Stimulated activated CD8-positive, alpha-beta memory T cell treated with anti-CD3 and anti-CD28 coated beads, Interleukin-4, amount 100 ng/mL, for 24 hours (primary cell): ENCODE measurements around the gene XKR8.

Experiments used
- DNase-seq: peaks from one replicate; pipeline ENCODE4 v3.0.0-alpha.2; 2020; ENCODE audit warnings: low read depth

The XKR8 gene

GRCh38 chr1:27955076-27955475, 4.7 kb upstream of the XKR8 start:
- DNase-seq = no peak

DNA sequence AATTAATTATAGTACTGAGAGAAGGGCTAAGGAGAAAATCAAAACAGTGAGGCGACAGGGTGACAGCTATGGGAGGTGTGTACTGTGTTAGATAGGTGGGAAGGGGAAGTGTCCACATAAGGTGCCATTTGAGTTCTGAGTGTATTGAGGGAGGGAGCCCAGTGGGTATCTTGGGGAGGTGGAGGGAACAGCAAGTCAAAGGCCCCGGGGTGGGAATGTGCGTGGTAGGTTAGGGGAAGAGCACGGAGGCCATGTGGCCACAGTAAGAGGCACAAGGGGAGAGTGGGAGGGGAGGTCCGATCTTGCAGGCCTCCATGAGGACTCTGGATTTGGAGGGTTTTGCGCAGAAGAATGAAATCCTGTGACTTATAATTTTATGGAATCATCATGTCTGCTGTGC, 3.0 kb upstream of the XKR8 start:
- DNase-seq = no peak

DNA sequence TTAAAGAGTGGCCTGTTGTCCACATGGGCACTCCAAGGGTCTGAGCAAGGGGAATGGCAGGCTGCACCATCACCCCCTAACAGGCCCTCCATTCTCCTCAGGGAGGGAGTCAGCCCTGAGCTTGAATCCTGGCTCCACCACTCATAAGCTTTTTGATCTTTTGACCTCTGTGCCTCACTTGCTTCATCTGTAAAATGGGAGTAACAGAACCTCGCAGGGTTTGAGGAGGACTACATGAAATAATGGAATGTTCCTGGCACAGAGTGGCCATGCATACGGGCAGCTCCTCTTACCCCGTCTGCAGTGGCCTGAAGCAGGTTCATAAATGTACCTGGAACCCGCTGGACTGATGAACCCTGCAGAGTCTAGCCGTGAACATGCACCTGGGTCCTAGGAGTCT, 2.1 kb upstream of the XKR8 start:
- DNase-seq = no peak

DNA sequence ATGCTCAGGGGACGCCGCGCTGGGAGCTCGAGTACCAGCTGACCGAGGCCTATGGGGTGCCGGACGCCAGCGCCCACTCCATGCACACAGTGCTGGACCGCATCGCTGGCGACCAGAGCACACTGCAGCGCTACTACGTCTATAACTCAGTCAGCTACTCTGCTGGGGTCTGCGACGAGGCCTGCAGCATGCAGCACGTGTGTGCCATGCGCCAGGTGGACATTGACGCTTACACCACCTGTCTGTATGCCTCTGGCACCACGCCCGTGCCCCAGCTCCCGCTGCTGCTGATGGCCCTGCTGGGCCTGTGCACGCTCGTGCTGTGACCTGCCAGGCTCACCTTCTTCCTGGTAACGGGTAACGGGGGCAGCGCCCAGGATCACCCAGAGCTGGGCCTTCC, 1.3 kb upstream of the XKR8 start:
- no peak for DNase-seq

DNA sequence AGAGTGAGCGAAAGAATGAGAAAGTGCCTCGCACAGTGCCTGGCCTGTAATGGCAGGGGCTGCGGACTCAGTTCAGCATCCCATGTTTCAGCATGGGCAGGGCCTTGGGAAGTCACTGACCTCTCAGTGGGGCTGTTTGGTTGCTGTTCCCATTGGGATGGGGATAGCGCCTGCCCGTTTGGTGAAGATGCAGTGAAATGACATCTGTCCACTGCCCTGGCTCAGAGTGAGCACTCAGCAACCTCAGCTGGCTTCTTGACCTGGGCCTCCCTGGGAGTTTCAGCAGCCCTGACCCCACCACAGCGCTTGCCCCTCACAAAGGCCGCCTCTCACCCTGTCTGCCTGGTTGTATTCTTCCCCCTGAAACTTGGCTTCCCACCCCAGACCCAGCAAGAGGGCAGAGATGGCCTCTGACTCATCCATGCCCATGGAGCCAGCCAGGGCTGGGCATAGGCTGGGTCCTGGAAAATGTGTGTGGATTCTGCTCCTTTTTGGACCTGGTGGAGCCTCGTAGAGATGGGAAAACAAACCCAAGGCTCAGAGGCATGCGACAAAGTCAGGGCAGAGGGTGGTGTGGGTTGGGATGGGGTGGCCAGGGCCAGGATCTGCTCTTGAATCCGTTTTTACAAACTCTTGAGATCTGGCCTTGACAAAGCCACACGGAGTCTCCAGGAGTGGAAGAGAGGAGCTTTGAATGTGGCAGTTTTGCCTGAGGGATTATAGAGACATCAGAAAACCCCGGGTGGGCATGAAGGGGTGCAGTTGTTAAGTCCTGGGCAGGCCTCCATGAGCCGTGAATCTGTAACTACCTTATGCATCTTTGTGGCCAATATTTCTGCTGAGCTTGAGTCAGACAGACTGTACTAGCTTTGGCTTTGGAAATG, 1.2 kb downstream of the XKR8 start:
- no peak for DNase-seq

DNA sequence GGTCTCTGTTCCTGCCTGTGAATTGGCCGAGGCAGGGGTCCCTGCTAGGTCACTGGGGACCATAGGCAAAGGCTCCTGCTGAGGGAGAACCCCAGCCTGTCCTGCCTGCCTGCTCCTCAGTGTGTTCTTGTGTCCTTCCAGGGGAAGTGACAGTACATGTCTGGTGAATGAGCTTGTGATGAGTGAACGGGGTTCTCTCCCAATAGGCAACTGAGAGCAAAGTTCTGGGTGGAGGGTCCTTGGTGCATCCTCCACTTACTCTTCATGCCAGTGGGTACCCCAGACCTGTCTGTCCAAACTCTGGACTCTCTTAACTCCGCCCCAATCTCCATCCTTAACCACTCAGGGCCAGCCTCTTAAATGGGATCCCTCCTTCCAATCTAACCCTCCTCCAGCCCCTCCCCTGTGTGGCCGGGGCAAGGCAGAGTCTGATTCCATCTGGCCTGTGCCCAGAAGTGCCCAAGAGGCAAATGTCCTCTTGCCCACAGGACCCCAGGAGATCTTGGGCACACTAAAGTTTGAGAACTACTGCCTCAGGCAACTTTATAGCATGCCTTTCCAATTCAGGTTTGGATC, 2.0 kb downstream of the XKR8 start:
- DNase-seq = no peak

GRCh38 chr1:27963393-27963792, 3.6 kb downstream of the XKR8 start:
- DNase-seq = no peak

- DNase-seq = no peak
Measured at GRCh38 chr1:27966402-27967105, 6.8 kb downstream of the XKR8 start.

- no peak for DNase-seq
Measured at GRCh38 chr1:27967106-27967883, 7.5 kb downstream of the XKR8 start.

DNA sequence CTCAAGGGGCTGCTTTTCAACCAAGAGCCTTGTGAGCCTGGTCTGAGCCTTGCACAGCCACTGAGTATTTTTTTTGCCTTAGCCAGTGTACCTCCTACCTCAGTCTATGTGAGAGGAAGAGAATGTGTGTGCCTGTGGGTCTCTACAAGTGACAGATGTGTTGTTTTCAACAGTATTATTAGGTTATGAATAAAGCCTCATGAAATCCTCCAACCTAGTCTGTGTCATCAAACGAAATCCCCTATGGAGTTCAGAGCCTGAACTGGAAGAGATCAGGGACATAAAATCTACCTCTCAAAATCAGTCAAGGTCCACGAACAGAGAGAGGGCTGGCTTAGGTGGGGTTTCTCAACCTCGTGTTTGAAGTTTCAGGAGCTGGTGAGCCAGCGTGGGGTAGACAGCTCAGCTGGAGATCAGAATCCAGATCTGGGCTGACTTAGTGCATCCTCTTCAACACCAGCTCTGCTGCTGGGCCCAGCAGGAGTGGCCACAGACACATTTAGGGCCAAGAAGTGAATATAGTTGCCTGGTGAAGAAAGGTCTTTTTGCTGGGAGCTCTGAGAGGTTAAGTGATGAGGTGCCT, 8.2 kb downstream of the XKR8 start:
- DNase-seq = no peak

DNA sequence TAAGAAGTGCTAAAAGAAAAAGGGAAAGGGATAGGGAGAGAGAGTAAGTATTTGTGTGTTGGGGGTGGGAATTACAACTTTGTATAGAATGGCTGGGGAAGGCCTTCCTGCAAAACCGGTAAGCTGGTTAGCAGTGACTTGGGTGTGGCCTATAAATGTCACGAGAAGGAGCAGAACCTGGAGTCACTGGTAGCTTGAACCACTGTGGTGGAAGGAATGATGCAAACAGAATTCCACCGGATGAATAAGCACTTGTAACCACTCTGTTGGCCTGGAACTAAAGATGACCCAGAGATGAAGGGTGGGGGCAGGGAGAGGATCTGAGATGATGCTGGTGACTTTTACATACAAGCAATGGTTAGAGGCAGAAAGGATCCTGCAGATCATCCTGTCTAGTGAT, 8.9 kb downstream of the XKR8 start:
- DNase-seq = no peak

- no peak for DNase-seq
Measured at GRCh38 chr1:27970401-27970800, 10.6 kb downstream of the XKR8 start.

DNA sequence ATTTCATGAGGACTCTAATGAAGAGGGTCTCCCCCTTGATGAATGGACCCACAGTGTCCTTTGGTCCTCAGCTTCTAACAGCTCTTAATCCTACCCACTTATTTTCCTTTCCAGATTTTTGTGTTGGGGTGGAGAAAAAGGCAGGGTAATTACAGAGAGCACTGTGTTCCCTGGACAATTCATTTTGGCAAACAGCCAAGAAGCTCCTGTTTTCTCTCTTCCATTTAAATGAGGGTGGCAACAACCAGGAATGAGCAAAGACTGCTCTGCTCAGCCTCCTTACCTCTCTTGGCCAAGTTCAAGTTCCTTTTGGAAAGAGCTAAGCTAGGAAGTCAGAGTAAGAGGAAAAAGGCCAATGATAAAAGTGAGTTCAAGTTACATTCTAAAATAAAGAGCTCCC, 11.9 kb downstream of the XKR8 start:
- DNase-seq = no peak

GRCh38 chr1:27972141-27972540, 12.4 kb downstream of the XKR8 start:
- no peak for DNase-seq

- no peak for DNase-seq
Measured at GRCh38 chr1:27973771-27974416, 14.1 kb downstream of the XKR8 start.

- DNase-seq = no peak
Measured at GRCh38 chr1:27974417-27974781, 14.6 kb downstream of the XKR8 start.

GRCh38 chr1:27979151-27979858, 19.5 kb downstream of the XKR8 start:
- DNase-seq = no peak

GRCh38 chr1:27979859-27980201, 20.1 kb downstream of the XKR8 start:
- DNase-seq = no peak

DNA sequence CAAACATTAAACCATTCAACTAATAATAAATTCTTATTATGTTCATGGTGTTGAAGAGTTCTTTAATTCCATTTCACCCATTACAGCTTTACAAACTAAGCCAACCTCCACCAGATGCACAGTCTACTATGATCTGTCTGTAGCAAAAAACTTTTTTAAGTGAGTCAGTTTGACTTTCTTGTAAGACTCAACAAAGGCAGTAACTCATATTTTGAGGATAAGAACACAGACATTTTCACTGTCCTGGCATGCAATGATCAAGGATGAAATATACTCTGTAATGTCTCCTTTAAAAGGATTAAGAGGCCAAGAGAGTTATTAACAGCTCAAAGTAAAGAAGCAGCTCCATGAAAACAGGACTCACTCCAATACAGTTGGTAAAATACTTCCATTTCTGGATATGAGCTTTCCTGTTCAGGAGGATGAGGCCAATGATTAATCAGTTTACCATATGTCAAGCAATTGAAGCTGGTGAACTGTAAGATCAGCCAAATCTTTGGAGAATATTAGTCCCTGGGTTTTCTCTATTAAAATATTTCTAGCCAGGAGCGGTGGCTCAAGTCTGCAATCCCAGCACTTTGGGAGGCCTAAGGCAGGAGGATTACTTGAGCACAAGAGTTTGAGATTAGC, 20.6 kb downstream of the XKR8 start:
- no peak for DNase-seq

DNA sequence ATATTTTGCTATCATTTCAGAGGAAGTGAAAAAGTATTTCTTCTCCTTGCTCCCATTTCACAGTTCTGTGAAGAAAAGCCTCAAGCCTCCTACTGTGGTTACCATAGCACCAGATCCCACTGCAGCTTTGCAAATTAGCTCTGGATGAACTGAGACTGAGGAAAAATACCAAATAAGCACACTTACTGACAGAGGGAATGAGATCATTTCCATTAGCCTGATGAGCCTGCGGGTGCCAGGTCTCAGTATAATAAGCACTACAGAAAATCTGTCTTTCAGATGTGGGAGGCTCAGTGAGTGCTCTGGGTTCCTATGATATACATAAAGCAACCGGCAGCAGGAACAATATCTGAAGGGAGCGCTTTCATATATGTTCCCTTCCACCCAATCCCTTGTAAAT, 21.4 kb downstream of the XKR8 start:
- no peak for DNase-seq
